Ishikawa (cell line): ENCODE results near the gene THAP7.

Experiments used
- CEBPB ChIP-seq: IDR thresholded peaks from 2 replicates; pipeline ENCODE4 v1.6.1; 2012
- CREB1 ChIP-seq: IDR thresholded peaks from 2 replicates; pipeline ENCODE4 v1.6.1; 2012; ENCODE audit warnings: low read depth
- EGR1 ChIP-seq: IDR thresholded peaks from 2 replicates; pipeline ENCODE4 v1.6.1; 2012
- EP300 ChIP-seq: IDR thresholded peaks from 2 replicates; pipeline ENCODE4 v1.6.1; 2012; ENCODE audit warnings: borderline replicate concordance
- FOXM1 ChIP-seq: IDR thresholded peaks from 2 replicates; pipeline ENCODE4 v1.6.1; 2012; ENCODE audit warnings: low read depth, borderline replicate concordance
- MAX ChIP-seq: IDR thresholded peaks from 2 replicates; pipeline ENCODE4 v1.6.1; 2012
- NFIC ChIP-seq: IDR thresholded peaks from 2 replicates; pipeline ENCODE4 v1.6.1; 2012
- RAD21 ChIP-seq: IDR thresholded peaks from 2 replicates; pipeline ENCODE4 v1.6.1; 2012; ENCODE audit warnings: low read depth
- TAF1 ChIP-seq: IDR thresholded peaks from 2 replicates; pipeline ENCODE4 v1.6.1; 2012; ENCODE audit warnings: low read depth, mild to moderate bottlenecking
- TEAD4 ChIP-seq: IDR thresholded peaks from 2 replicates; pipeline ENCODE4 v1.6.1; 2012
- USF1 ChIP-seq: IDR thresholded peaks from 2 replicates; pipeline ENCODE4 v1.6.1; 2012
- YY1 ChIP-seq: IDR thresholded peaks from 2 replicates; pipeline ENCODE4 v1.6.1; 2012; ENCODE audit warnings: low read depth
- TF ChIP-seq, protein P1 (sequence below): IDR thresholded peaks from 2 replicates; pipeline ENCODE4 v1.6.1; 2012; ENCODE audit warnings: low read depth, mild to moderate bottlenecking

DNA sequence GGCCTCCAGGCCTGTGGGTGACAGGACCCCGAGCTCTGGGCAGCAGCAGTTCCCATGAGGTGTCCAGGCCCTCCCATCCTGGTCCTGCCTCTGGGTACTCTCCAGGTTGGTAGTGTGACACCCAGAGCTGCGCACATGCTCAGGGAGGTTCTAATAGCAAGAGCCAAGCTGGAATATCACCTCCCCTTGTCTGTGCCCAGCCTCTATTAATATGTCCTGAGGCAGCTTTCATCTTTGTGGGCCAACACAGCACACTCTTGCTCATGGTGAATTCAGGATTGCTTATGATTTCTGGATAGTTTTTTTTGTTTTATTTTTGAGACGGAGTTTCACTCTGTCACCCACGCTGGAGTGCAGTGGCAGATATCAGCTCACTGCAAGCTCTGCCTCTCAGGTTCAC is 16.4 kb upstream of the THAP7 start:
- TF ChIP-seq TAF1 (no peak), MAX (no peak), CREB1 (no peak), CEBPB (no peak), FOXM1 (no peak), TEAD4 (no peak), YY1 (no peak), EP300 (no peak), USF1 (no peak), RAD21 (no peak), NFIC (no peak), EGR1 (no peak)
- TF ChIP-seq, protein P1, sequence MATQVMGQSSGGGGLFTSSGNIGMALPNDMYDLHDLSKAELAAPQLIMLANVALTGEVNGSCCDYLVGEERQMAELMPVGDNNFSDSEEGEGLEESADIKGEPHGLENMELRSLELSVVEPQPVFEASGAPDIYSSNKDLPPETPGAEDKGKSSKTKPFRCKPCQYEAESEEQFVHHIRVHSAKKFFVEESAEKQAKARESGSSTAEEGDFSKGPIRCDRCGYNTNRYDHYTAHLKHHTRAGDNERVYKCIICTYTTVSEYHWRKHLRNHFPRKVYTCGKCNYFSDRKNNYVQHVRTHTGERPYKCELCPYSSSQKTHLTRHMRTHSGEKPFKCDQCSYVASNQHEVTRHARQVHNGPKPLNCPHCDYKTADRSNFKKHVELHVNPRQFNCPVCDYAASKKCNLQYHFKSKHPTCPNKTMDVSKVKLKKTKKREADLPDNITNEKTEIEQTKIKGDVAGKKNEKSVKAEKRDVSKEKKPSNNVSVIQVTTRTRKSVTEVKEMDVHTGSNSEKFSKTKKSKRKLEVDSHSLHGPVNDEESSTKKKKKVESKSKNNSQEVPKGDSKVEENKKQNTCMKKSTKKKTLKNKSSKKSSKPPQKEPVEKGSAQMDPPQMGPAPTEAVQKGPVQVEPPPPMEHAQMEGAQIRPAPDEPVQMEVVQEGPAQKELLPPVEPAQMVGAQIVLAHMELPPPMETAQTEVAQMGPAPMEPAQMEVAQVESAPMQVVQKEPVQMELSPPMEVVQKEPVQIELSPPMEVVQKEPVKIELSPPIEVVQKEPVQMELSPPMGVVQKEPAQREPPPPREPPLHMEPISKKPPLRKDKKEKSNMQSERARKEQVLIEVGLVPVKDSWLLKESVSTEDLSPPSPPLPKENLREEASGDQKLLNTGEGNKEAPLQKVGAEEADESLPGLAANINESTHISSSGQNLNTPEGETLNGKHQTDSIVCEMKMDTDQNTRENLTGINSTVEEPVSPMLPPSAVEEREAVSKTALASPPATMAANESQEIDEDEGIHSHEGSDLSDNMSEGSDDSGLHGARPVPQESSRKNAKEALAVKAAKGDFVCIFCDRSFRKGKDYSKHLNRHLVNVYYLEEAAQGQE: no peak
